CD4-positive, alpha-beta T cell (primary cell): ENCODE measurements around the gene CSAG3. TPM values are rescaled to one million over a fixed set of nuclear protein-coding genes. Genes with fewer than 3 reads are reported as not detected.
"Not testable (repeated sequence)": the region's sequence is repeated elsewhere in the genome, so short reads cannot be mapped to it uniquely, and the experiment has no call there.

Experiments used
- ATAC-seq: fragments of 200-7000 bp; cut with Tn5 transposase; one replicate; pipeline ENCODE4 v1.10.0; 2022; ENCODE audit warnings: mild to moderate bottlenecking; ENCODE audit not compliant: poor library complexity
- CTCF ChIA-PET: fragments of 350-600 bp; sonication (Branson Sonifier 250); formaldehyde crosslinking; loops from one replicate; lab custom pipeline; 2021; ENCODE audit warnings: antibody characterized with exemption, inconsistent platforms; lab: Charles Lee
- POLR2A ChIA-PET: fragments of 350-600 bp; sonication (Branson Sonifier 250); formaldehyde crosslinking; loops from one replicate; lab custom pipeline; 2021; ENCODE audit warnings: antibody characterized with exemption, inconsistent platforms; lab: Charles Lee
- DNase-seq, 14 experiments: peaks; one replicate each; pipeline ENCODE4 v3.0.0-alpha.2; 2013 to 2020; ENCODE audit warnings: mixed read lengths in 2 of 14
- H3K27ac ChIP-seq, 2 donors: one replicate each; pipeline versions ENCODE4 v1.5.1 to v1.7.0; 2013; ENCODE audit warnings: low read length in 2 of 2, low read depth in 1 of 2, mild to moderate bottlenecking in 1 of 2
- H3K27me3 ChIP-seq, 2 experiments: 1 replicate in 1 of 2; 2 replicates in 1 of 2; pipeline versions ENCODE4 v1.6.1 to v1.7.0; 2013; ENCODE audit warnings: low read length in 2 of 2, control low read depth in 1 of 2, mild to moderate bottlenecking in 1 of 2, moderate library complexity in 1 of 2; ENCODE audit not compliant: insufficient read depth in 2 of 2, control insufficient read depth in 1 of 2
- H3K36me3 ChIP-seq: one replicate; pipeline ENCODE4 v1.6.1; 2013; ENCODE audit warnings: low read length, control low read depth; ENCODE audit not compliant: insufficient read depth
- H3K4me1 ChIP-seq: one replicate; pipeline ENCODE4 v1.6.1; 2013; ENCODE audit warnings: low read length, control low read depth; ENCODE audit not compliant: insufficient read depth
- H3K4me3 ChIP-seq: one replicate; pipeline ENCODE4 v1.5.1; 2013; ENCODE audit warnings: mild to moderate bottlenecking, low read length, moderate library complexity
- H3K9me3 ChIP-seq, 2 experiments: 1 replicate in 1 of 2; 2 replicates in 1 of 2; pipeline versions ENCODE4 v1.6.1 to v1.7.0; 2013; ENCODE audit warnings: low read length in 2 of 2, mild to moderate bottlenecking in 2 of 2, control low read depth in 1 of 2, moderate library complexity in 1 of 2; ENCODE audit not compliant: control insufficient read depth in 1 of 2, insufficient read depth in 1 of 2
- H3K27ac Mint-ChIP-seq: one replicate; pipeline ENCODE4 v1.8.0; 2020; ENCODE audit warnings: mixed read lengths
- H3K27me3 Mint-ChIP-seq: one replicate; pipeline ENCODE4 v1.8.0; 2021; ENCODE audit warnings: mixed read lengths
- H3K36me3 Mint-ChIP-seq: one replicate; pipeline ENCODE4 v1.8.0; 2021; ENCODE audit warnings: low read depth, mixed read lengths
- H3K4me1 Mint-ChIP-seq: one replicate; pipeline ENCODE4 v1.8.0; 2021; ENCODE audit warnings: low read depth, mixed read lengths
- H3K4me3 Mint-ChIP-seq: one replicate; pipeline ENCODE4 v1.8.0; 2020; ENCODE audit warnings: mild to moderate bottlenecking, mixed read lengths
- H3K9me3 Mint-ChIP-seq: one replicate; pipeline ENCODE4 v1.8.0; 2020; ENCODE audit warnings: mixed read lengths
- intact Hi-C, 2 experiments: fragments of 100-400 bp; cut with DNase I in 1 of 2; cut with micrococcal nuclease in 1 of 2; formaldehyde crosslinking; loops; one replicate each; pipeline versions ENCODE4 v1.15.1 to v1.9.0; 2023 to 2025; cut with DNase I, micrococcal nuclease
- total RNA-seq, 174 experiments: library from RNA in 2 of 174; stranded (reverse) in 2 of 174; gene quantifications; one replicate each; pipeline ENCODE4 v1.2.3 and lab custom pipeline; 2021 to 2026
- TF ChIP-seq, protein P1 (sequence below): fragments of 200-600 bp; IDR thresholded peaks from one replicate; pipeline ENCODE4 v1.8.0; 2022; ENCODE audit warnings: antibody characterized with exemption, mild to moderate bottlenecking

Gene CSAG3
- total RNA-seq, 2 experiments from 2014 or later, result not detected

DNA sequence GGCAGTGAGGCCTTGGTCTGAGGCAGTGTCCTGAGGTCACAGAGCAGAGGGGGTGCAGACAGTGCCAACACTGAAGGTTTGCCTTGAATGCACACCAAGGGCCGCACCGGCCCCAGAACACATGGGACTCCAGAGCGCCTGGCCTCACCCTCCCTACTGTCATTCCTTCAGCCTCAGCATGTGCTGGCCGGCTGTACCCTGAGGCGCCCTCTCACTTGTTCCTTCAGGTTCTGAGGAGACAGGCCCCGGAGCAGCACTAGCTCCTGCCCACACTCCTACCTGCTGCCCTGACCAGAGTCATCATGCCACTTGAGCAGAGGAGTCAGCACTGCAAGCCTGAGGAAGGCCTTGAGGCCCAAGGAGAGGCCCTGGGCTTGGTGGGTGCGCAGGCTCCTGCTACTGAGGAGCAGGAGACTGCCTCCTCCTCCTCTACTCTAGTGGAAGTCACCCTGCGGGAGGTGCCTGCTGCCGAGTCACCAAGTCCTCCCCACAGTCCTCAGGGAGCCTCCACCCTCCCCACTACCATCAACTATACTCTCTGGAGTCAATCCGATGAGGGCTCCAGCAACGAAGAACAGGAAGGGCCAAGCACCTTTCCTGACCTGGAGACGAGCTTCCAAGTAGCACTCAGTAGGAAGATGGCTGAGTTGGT, 23.0 kb upstream of the CSAG3 start:
- no peaks in the 10 kb centered on the region for H3K27me3 ChIP-seq
- Mint-ChIP-seq H3K27me3 (no peaks in the 10 kb centered on the region), H3K4me3 (no peak overlapping the region), H3K9me3 (no peaks in the 10 kb centered on the region), H3K4me1 (no peaks in the 10 kb centered on the region), H3K27ac (no peak overlapping the region), H3K36me3 (no peaks in the 10 kb centered on the region)
- DNase-seq (no peak), ATAC-seq (no peak)
- no peaks in the 10 kb centered on the region for H3K9me3 ChIP-seq
- H3K4me1 ChIP-seq, result no peaks in the 10 kb centered on the region
- no peak overlapping the region for H3K27ac ChIP-seq
- H3K4me3 ChIP-seq, result no peak overlapping the region
- intact Hi-C loops, result no loop called here
- CTCF ChIA-PET, result no interaction called here
- POLR2A ChIA-PET, result no interaction called here
- no peaks in the 10 kb centered on the region for H3K36me3 ChIP-seq
- TF ChIP-seq, protein P1, sequence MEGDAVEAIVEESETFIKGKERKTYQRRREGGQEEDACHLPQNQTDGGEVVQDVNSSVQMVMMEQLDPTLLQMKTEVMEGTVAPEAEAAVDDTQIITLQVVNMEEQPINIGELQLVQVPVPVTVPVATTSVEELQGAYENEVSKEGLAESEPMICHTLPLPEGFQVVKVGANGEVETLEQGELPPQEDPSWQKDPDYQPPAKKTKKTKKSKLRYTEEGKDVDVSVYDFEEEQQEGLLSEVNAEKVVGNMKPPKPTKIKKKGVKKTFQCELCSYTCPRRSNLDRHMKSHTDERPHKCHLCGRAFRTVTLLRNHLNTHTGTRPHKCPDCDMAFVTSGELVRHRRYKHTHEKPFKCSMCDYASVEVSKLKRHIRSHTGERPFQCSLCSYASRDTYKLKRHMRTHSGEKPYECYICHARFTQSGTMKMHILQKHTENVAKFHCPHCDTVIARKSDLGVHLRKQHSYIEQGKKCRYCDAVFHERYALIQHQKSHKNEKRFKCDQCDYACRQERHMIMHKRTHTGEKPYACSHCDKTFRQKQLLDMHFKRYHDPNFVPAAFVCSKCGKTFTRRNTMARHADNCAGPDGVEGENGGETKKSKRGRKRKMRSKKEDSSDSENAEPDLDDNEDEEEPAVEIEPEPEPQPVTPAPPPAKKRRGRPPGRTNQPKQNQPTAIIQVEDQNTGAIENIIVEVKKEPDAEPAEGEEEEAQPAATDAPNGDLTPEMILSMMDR, result no peak

DNA sequence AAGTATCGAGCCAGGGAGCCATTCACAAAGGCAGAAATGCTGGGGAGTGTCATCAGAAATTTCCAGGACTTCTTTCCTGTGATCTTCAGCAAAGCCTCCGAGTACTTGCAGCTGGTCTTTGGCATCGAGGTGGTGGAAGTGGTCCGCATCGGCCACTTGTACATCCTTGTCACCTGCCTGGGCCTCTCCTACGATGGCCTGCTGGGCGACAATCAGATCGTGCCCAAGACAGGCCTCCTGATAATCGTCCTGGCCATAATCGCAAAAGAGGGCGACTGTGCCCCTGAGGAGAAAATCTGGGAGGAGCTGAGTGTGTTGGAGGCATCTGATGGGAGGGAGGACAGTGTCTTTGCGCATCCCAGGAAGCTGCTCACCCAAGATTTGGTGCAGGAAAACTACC, 22.5 kb upstream of the CSAG3 start:
- H3K4me3 Mint-ChIP-seq, H3K27me3 ChIP-seq, CTCF ChIA-PET, H3K9me3 Mint-ChIP-seq, H3K4me1 ChIP-seq, DNase-seq, H3K4me3 ChIP-seq, H3K9me3 ChIP-seq, H3K4me1 Mint-ChIP-seq, POLR2A ChIA-PET, H3K27ac Mint-ChIP-seq, intact Hi-C loops, H3K36me3 ChIP-seq, H3K27me3 Mint-ChIP-seq, H3K27ac ChIP-seq, ATAC-seq, H3K36me3 Mint-ChIP-seq: not testable (repeated sequence)

DNA sequence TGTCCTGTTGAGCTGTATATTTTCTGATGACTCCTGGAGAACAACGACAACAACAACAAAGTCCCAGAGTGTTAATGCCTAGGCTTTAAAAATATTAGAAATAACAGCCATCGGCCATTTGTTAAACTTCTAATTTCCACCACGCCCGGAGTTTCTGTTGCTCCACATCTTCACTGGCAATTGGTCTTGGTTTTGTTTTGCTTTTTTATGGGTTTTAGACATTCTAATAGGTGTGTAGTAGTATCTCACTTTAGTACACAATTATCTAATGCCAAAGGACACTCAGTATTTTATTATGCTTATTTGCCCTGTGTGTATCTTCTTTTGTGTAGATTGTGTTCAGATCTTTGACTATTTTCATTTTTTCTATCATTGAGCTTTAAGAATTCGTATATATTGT, 20.5 kb upstream of the CSAG3 start:
- no peaks in the 10 kb centered on the region for H3K27me3 ChIP-seq
- no peaks in the 10 kb centered on the region for H3K36me3 ChIP-seq
- H3K4me3 ChIP-seq, result no peak overlapping the region
- ChIA-PET POLR2A (no interaction called here), CTCF (no interaction called here)
- intact Hi-C loops, result no loop called here
- H3K9me3 Mint-ChIP-seq, result no peaks in the 10 kb centered on the region
- no peak overlapping the region for H3K4me3 Mint-ChIP-seq
- TF ChIP-seq, protein P1, result no peak
- no peaks in the 10 kb centered on the region for H3K36me3 Mint-ChIP-seq
- H3K9me3 ChIP-seq, result no peaks in the 10 kb centered on the region
- no peak overlapping the region for H3K27ac Mint-ChIP-seq
- no peaks in the 10 kb centered on the region for H3K27me3 Mint-ChIP-seq
- H3K4me1 Mint-ChIP-seq, result no peaks in the 10 kb centered on the region
- ATAC-seq (no peak), DNase-seq (no peak)
- no peaks in the 10 kb centered on the region for H3K4me1 ChIP-seq
- no peak overlapping the region for H3K27ac ChIP-seq

DNA sequence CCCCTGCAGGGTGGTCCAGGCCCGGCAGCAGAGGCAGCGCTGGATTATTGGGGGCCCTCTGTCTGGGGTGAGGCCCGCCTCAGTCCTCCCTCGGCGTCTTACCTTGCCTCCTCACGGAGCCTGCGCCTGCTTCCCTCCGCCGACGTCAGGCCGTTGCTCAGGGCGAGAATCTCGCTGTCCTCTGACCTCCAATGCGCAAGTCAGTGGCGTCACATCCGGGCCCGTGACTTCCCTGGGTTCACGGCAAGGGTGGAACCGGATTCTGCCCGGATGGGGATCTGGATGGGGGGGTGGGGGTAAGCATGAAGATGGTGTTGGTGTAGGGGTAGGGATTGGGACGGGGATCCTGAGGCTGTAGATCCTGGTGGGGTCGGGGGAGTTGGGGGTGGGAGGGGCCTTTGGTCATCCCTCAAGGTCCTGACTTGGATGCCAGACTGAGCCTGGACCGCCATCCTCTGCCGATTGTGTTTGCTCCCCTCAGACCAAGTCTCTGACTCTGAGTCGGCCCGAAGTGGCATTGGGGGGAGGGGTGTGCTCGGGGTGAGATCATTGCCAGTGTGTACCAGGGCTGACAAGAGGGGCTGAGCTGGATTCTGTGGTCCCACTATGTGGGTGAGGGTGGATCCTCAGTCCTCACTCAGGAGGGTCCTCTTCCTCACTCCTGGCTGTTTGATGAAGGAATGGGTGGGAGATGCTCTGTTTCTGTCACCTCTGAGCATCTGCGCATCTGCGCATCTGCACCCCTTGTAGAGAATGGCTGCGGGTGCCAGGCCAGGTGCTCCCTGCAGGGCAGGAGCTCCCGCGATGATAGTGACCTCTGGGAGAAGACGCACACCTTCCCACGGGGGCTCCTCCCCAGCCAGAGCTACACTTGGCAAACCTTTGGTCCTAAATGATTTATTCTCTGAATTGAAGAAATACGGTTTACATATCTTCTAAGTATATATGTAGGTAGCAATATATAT, 5.0 kb upstream of the CSAG3 start, which contains the start of gene MAGEA2:
MAGEA2 (minus strand) TSS at position 157 of the 965 bp plus-strand sequence. CDS start 2,479 bp downstream, outside the sequence.
- H3K36me3 Mint-ChIP-seq, H3K9me3 Mint-ChIP-seq, POLR2A ChIA-PET, H3K27me3 Mint-ChIP-seq, H3K27me3 ChIP-seq, CTCF ChIA-PET, DNase-seq, H3K4me3 Mint-ChIP-seq, H3K36me3 ChIP-seq, H3K9me3 ChIP-seq, H3K4me1 ChIP-seq, H3K27ac ChIP-seq, H3K4me1 Mint-ChIP-seq, H3K4me3 ChIP-seq, intact Hi-C loops, ATAC-seq, H3K27ac Mint-ChIP-seq: not testable (repeated sequence)

DNA sequence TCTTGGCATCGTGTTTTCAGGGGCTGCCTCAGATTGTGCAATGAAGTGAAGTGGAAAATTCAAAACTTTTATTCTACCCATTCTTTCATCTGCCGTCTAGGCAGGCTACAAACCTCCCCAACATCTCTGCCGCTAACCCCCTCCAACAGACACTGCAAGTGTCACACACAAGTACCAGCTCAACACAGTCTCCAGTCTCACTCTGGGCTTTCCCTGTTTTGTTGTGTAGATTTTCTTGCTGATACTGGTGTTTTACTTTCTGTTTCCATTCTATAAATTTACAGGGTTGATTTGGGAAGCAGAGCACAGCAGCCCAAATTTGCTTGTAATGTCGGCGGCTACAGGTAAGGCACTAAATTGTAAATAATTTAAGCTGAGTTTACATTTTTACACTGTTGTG, 4.1 kb upstream of the CSAG3 start:
- H3K4me1 Mint-ChIP-seq, DNase-seq, H3K9me3 ChIP-seq, H3K27me3 Mint-ChIP-seq, H3K36me3 Mint-ChIP-seq, intact Hi-C loops, H3K4me3 ChIP-seq, ATAC-seq, H3K36me3 ChIP-seq, H3K27ac Mint-ChIP-seq, H3K27me3 ChIP-seq, CTCF ChIA-PET, H3K4me1 ChIP-seq, H3K4me3 Mint-ChIP-seq, H3K27ac ChIP-seq, POLR2A ChIA-PET, H3K9me3 Mint-ChIP-seq: not testable (repeated sequence)
